Right lobe of liver (tissue), 4 donors: ENCODE measurements around the gene UBE3B.

Source experiments
- CTCF ChIP-seq, 4 donors: fragments of 200-600 bp in 3 of 4; fragments of 450-650 bp in 1 of 4; IDR thresholded peaks; one replicate each; pipeline versions ENCODE4 v1.5.1 to v1.8.0; 2016 to 2022; ENCODE audit warnings: antibody characterized with exemption in 4 of 4, mild to moderate bottlenecking in 2 of 4
- POLR2A ChIP-seq: fragments of 450-650 bp; IDR thresholded peaks from one replicate; pipeline ENCODE4 v1.6.1; 2017; ENCODE audit warnings: antibody characterized with exemption, mild to moderate bottlenecking
- donor health status: DM: no; HTN: no; CAD: no.
- donor health status: DM: no; HTN: no; CAD: no.
- donor health status: DM: no; HTN: yes; CAD: no.

GRCh38 chr12:109540526-109541412 lies 63.3 kb downstream of the UBE3B start:
- no peak for TF ChIP-seq CTCF (IDR thresholded peaks at IDR 0.05)
- no peak for TF ChIP-seq POLR2A
